ENCODE measurements around the gene DVL2.

DNA sequence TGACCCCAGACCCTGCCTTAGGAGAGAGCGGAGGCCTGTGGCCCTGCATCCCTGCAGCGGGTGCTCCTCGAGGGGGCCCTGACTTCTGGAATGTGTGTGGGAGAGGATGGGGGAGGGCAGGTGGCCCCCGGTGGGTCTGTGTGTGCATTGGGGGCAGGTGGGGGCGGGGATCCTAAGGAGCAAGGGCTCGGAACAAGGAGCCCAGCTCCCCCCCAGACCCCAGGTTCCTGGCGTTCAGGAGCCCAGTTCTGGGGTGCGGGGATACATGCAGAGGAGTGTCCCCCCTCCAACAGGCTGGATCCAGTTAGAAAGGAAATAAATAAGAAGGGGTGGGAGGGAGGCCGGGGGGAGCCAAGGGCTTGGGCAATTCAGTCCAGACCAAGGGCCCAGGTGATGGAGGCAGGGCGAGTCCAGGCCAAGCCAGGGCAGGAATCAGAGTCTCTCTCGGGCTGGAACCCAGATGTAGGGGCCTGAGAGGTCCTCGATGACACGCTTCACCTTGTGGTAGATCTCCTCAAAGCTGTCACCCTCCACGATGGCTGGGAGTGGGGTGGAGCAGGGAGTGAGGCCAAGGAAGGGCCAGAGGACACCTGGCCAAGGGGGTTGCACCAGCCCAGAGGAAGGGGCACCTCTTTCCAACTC, 43.9 kb downstream of the DVL2 start:
- TF ChIP-seq, protein P1, sequence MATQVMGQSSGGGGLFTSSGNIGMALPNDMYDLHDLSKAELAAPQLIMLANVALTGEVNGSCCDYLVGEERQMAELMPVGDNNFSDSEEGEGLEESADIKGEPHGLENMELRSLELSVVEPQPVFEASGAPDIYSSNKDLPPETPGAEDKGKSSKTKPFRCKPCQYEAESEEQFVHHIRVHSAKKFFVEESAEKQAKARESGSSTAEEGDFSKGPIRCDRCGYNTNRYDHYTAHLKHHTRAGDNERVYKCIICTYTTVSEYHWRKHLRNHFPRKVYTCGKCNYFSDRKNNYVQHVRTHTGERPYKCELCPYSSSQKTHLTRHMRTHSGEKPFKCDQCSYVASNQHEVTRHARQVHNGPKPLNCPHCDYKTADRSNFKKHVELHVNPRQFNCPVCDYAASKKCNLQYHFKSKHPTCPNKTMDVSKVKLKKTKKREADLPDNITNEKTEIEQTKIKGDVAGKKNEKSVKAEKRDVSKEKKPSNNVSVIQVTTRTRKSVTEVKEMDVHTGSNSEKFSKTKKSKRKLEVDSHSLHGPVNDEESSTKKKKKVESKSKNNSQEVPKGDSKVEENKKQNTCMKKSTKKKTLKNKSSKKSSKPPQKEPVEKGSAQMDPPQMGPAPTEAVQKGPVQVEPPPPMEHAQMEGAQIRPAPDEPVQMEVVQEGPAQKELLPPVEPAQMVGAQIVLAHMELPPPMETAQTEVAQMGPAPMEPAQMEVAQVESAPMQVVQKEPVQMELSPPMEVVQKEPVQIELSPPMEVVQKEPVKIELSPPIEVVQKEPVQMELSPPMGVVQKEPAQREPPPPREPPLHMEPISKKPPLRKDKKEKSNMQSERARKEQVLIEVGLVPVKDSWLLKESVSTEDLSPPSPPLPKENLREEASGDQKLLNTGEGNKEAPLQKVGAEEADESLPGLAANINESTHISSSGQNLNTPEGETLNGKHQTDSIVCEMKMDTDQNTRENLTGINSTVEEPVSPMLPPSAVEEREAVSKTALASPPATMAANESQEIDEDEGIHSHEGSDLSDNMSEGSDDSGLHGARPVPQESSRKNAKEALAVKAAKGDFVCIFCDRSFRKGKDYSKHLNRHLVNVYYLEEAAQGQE (IDR thresholded peaks at IDR 0.05), result no peak
- TF ChIP-seq NR2F2 (IDR thresholded peaks at IDR 0.05) (no peak), YY1 (IDR thresholded peaks at IDR 0.05) (no peak), GABPA (IDR thresholded peaks at IDR 0.05 in 1 of 2, conservative IDR thresholded peaks at IDR 0.05 in 1 of 2) (no peak), JUND (IDR thresholded peaks at IDR 0.05) (no peak), EGR1 (IDR thresholded peaks at IDR 0.05; ENCODE audit: low read depth in 2 of 2) (no peak), TAF1 (conservative IDR thresholded peaks at IDR 0.05) (no peak), SP1 (IDR thresholded peaks at IDR 0.05) (no peak)
- TF ChIP-seq, protein P2, sequence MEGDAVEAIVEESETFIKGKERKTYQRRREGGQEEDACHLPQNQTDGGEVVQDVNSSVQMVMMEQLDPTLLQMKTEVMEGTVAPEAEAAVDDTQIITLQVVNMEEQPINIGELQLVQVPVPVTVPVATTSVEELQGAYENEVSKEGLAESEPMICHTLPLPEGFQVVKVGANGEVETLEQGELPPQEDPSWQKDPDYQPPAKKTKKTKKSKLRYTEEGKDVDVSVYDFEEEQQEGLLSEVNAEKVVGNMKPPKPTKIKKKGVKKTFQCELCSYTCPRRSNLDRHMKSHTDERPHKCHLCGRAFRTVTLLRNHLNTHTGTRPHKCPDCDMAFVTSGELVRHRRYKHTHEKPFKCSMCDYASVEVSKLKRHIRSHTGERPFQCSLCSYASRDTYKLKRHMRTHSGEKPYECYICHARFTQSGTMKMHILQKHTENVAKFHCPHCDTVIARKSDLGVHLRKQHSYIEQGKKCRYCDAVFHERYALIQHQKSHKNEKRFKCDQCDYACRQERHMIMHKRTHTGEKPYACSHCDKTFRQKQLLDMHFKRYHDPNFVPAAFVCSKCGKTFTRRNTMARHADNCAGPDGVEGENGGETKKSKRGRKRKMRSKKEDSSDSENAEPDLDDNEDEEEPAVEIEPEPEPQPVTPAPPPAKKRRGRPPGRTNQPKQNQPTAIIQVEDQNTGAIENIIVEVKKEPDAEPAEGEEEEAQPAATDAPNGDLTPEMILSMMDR (IDR thresholded peaks at IDR 0.05; ENCODE audit: low read depth, low read length, missing input control), result no peak
- TF ChIP-seq, protein P3, sequence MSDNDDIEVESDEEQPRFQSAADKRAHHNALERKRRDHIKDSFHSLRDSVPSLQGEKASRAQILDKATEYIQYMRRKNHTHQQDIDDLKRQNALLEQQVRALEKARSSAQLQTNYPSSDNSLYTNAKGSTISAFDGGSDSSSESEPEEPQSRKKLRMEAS (IDR thresholded peaks at IDR 0.05), result no peak
- TF ChIP-seq, protein P4, sequence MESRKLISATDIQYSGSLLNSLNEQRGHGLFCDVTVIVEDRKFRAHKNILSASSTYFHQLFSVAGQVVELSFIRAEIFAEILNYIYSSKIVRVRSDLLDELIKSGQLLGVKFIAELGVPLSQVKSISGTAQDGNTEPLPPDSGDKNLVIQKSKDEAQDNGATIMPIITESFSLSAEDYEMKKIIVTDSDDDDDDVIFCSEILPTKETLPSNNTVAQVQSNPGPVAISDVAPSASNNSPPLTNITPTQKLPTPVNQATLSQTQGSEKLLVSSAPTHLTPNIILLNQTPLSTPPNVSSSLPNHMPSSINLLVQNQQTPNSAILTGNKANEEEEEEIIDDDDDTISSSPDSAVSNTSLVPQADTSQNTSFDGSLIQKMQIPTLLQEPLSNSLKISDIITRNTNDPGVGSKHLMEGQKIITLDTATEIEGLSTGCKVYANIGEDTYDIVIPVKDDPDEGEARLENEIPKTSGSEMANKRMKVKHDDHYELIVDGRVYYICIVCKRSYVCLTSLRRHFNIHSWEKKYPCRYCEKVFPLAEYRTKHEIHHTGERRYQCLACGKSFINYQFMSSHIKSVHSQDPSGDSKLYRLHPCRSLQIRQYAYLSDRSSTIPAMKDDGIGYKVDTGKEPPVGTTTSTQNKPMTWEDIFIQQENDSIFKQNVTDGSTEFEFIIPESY (IDR thresholded peaks at IDR 0.05), result no peak
- TF ChIP-seq, protein P5, sequence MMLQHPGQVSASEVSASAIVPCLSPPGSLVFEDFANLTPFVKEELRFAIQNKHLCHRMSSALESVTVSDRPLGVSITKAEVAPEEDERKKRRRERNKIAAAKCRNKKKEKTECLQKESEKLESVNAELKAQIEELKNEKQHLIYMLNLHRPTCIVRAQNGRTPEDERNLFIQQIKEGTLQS (IDR thresholded peaks at IDR 0.05), result no peak
